Fibroblast of lung (primary cell): ENCODE results near the gene XRCC3.

Experiments used
- CTCF ChIP-seq, 2 donors: IDR thresholded peaks in 1 of 2; conservative IDR thresholded peaks in 1 of 2; 1 replicate in 1 of 2; 2 replicates in 1 of 2; pipeline ENCODE4 v1.5.1; 2011 to 2012; ENCODE audit warnings: low read length in 2 of 2, control low read depth in 1 of 2, inconsistent platforms in 1 of 2, low read depth in 1 of 2, mild to moderate bottlenecking in 1 of 2
- EZH2 ChIP-seq: IDR thresholded peaks from 2 replicates; pipeline ENCODE4 v1.5.1; 2012; ENCODE audit warnings: low read length, control low read depth, mild to moderate bottlenecking; ENCODE audit errors: missing control alignments

GRCh38 chr14:103688906-103689902 lies 26.0 kb downstream of the XRCC3 start:
- TF ChIP-seq CTCF (conservative IDR thresholded peaks at IDR 0.05 in 1 of 2, IDR thresholded peaks at IDR 0.05 in 1 of 2; ENCODE audit: low read depth in 1 of 2, low read length in 2 of 2) (no peak), EZH2 (no peak)
